K562 (cell line): ENCODE data around the gene ADGRB2. TPM values are rescaled to one million over a fixed set of nuclear protein-coding genes. Genes with fewer than 3 reads are reported as not detected.

Source experiments
- ATAC-seq: fragments of 200-7000 bp; cut with Tn5 transposase; 3 replicates; pipeline ENCODE4 v1.9.1; 2020; ENCODE audit warnings: moderate library complexity
- BruUV-seq: library from RNA; stranded (reverse); fragments of 400-500 nt; replicated peaks from 2 replicates; lab custom pipeline; 2021; lab: Mats Ljungman, UMichigan
- CTCF ChIA-PET: fragments of 300-600 bp; formaldehyde crosslinking; extraction: SDS; loops from one replicate; lab custom pipeline; 2021; ENCODE audit warnings: low intra/inter-chr PET ratio; lab: Yijun Ruan, JAX
- POLR2A ChIA-PET: fragments of 300-600, 350-650 bp; sonication (Branson Sonifier 250); formaldehyde crosslinking; extraction: SDS; loops from one replicate; lab custom pipeline; 2021; ENCODE audit warnings: antibody characterized with exemption, inconsistent platforms; lab: Yijun Ruan, JAX
- DNase-seq, 4 experiments: peaks; one replicate each; pipeline versions ENCODE4 v3.0.0 to v3.0.0-alpha.2; 2011 to 2018; ENCODE audit warnings: low spot score in 3 of 4, mixed read lengths in 3 of 4; ENCODE audit errors: extremely low read depth in 1 of 4
- FAIRE-seq: peaks from 2 replicates; lab custom pipeline; 2011; peaks lifted over from hg19 to GRCh38; lab: Jason Lieb, UNC
- H2AFZ ChIP-seq: 2 replicates; pipeline ENCODE4 v1.6.0; 2011; ENCODE audit warnings: low read depth, low read length, control low read depth, inconsistent platforms
- H3K27ac ChIP-seq: fragments of 200-600 bp; 3 replicates; pipeline ENCODE4 v1.8.0; 2011; ENCODE audit warnings: low read depth, mild to moderate bottlenecking, control low read depth, inconsistent platforms, low read length, moderate library complexity, mixed read lengths; ENCODE audit errors: extremely low read depth
- H3K27me3 ChIP-seq, 2 experiments: fragments of 300-600 bp in 1 of 2; 2 replicates in 1 of 2; 3 replicates in 1 of 2; pipeline versions ENCODE4 v1.6.0 to v1.8.0; 2011; ENCODE audit warnings: inconsistent platforms in 2 of 2, low read length in 2 of 2, mild to moderate bottlenecking in 1 of 2, mixed read lengths in 1 of 2, moderate library complexity in 1 of 2; ENCODE audit not compliant: control insufficient read depth in 2 of 2, insufficient read depth in 2 of 2
- H3K36me3 ChIP-seq: fragments of 300-600 bp; 3 replicates; pipeline ENCODE4 v1.8.0; 2011; ENCODE audit warnings: mild to moderate bottlenecking, low read length, inconsistent platforms; ENCODE audit not compliant: control insufficient read depth, insufficient read depth
- H3K4me1 ChIP-seq, 2 experiments: fragments of 200-600 bp in 1 of 2; replicated peaks in 1 of 2; 2 replicates in 1 of 2; 3 replicates in 1 of 2; pipeline versions ENCODE4 v1.5.1 to v1.8.0; 2011; ENCODE audit warnings: inconsistent platforms in 2 of 2, low read length in 2 of 2, mild to moderate bottlenecking in 1 of 2, mixed read lengths in 1 of 2, moderate library complexity in 1 of 2; ENCODE audit not compliant: control insufficient read depth in 2 of 2, insufficient read depth in 2 of 2
- H3K4me2 ChIP-seq: 2 replicates; pipeline ENCODE4 v1.6.1; 2011; ENCODE audit warnings: low read length, control low read depth, inconsistent platforms, mixed read lengths; ENCODE audit not compliant: insufficient read depth
- H3K4me3 ChIP-seq: fragments of 200-600 bp; sonication (generic), shearing (Covaris generic); 2 replicates; pipeline ENCODE4 v1.5.1; 2016; ENCODE audit warnings: control low read depth, inconsistent platforms
- H3K79me2 ChIP-seq: fragments of 200-600 bp; 3 replicates; pipeline ENCODE4 v1.8.0; 2011; ENCODE audit warnings: low read length, inconsistent platforms; ENCODE audit not compliant: control insufficient read depth, insufficient read depth
- H3K9ac ChIP-seq, 2 experiments: 2 replicates each; pipeline versions ENCODE4 v1.6.0 to v1.6.1; 2011; ENCODE audit warnings: low read depth in 2 of 2, low read length in 2 of 2, control low read depth in 1 of 2, inconsistent platforms in 1 of 2, mild to moderate bottlenecking in 1 of 2, mixed read lengths in 1 of 2; ENCODE audit not compliant: insufficient read depth in 1 of 2
- H3K9me1 ChIP-seq: one replicate; pipeline ENCODE4 v1.6.0; 2011; ENCODE audit warnings: inconsistent platforms, mild to moderate bottlenecking, low read length, moderate library complexity; ENCODE audit not compliant: control insufficient read depth, insufficient read depth
- H3K9me3 ChIP-seq: replicated peaks from 2 replicates; pipeline ENCODE4 v1.5.1; 2011; ENCODE audit warnings: low read depth, low read length, inconsistent platforms; ENCODE audit not compliant: control insufficient read depth, insufficient read depth
- H4K20me1 ChIP-seq: replicated peaks from 2 replicates; pipeline ENCODE4 v1.6.1; 2011; ENCODE audit warnings: low read length, inconsistent platforms, mixed read lengths; ENCODE audit not compliant: control insufficient read depth, insufficient read depth
- FOSL1 ChIP-seq: fragments of 200-800 bp; sonication (Bioruptor generic); conservative IDR thresholded peaks from 2 replicates; pipeline ENCODE4 v1.6.1; 2016; ENCODE audit warnings: missing genetic modification characterization, missing compliant biosample characterization
- HIVEP1 ChIP-seq: fragments of 250-450 bp; sonication (Bioruptor Pico); IDR thresholded peaks from 2 replicates; pipeline ENCODE4 v1.4.0; 2020; ENCODE audit warnings: mild to moderate bottlenecking
- HNRNPL ChIP-seq: fragments of 200-400 bp; formaldehyde crosslinking; IDR thresholded peaks from 2 replicates; pipeline ENCODE4 v1.6.1; 2017; ENCODE audit warnings: low read depth, mild to moderate bottlenecking, low read length
- KLF13 ChIP-seq: fragments of 450-650 bp; IDR thresholded peaks from 2 replicates; pipeline ENCODE4 v1.6.1; 2016; ENCODE audit warnings: missing genetic modification characterization, low read depth, mild to moderate bottlenecking, missing compliant biosample characterization, moderate library complexity, borderline replicate concordance
- PBX2 ChIP-seq, 2 experiments: IDR thresholded peaks in 1 of 2; conservative IDR thresholded peaks in 1 of 2; 2 replicates each; pipeline ENCODE4 v1.6.1; 2016; ENCODE audit warnings: low read depth in 2 of 2, mild to moderate bottlenecking in 1 of 2, missing compliant biosample characterization in 1 of 2, missing genetic modification characterization in 1 of 2, moderate library complexity in 1 of 2
- PKNOX1 ChIP-seq: fragments of 450-650 bp; IDR thresholded peaks from 2 replicates; pipeline ENCODE4 v1.6.1; 2016
- POLR2B ChIP-seq: fragments of 450-650 bp; IDR thresholded peaks from 2 replicates; pipeline ENCODE4 v1.6.1; 2018; ENCODE audit warnings: low read depth; ENCODE audit not compliant: partially characterized antibody
- SPI1 ChIP-seq: IDR thresholded peaks from 2 replicates; pipeline ENCODE4 v1.6.1; 2011; ENCODE audit warnings: low read depth, low read length, control low read depth, borderline replicate concordance
- SRSF3 ChIP-seq: fragments of 200-400 bp; formaldehyde crosslinking; IDR thresholded peaks from 2 replicates; pipeline ENCODE4 v1.6.1; 2016; ENCODE audit warnings: mild to moderate bottlenecking, low read length, moderate library complexity; ENCODE audit not compliant: insufficient read depth
- STAT5B ChIP-seq: fragments of 250-450 bp; sonication (Bioruptor Pico); IDR thresholded peaks from 2 replicates; pipeline ENCODE4 v1.8.0; 2021; ENCODE audit warnings: mild to moderate bottlenecking, inconsistent platforms
- ZC3H8 ChIP-seq: fragments of 450-650 bp; IDR thresholded peaks from 2 replicates; pipeline ENCODE4 v1.6.1; 2017
- ZNF217 ChIP-seq: sonication (generic); formaldehyde crosslinking; IDR thresholded peaks from 2 replicates; pipeline ENCODE4 v1.8.0; 2022; ENCODE audit warnings: mild to moderate bottlenecking, missing genetic modification reagents
- ZNF561 ChIP-seq: fragments of 450-650 bp; formaldehyde crosslinking; conservative IDR thresholded peaks from 2 replicates; pipeline ENCODE4 v1.4.0; 2020; ENCODE audit warnings: mild to moderate bottlenecking, moderate library complexity
- WGBS: fragments of 100-300 bp; shearing (Covaris generic); methylation state at CpG from one replicate; pipeline ENCODE4 v1.1.6; 2016; ENCODE audit warnings: low coverage, mixed read lengths; ENCODE audit not compliant: insufficient coverage; ENCODE audit errors: missing lambda C conversion rate; 5-methylcytosine and 5-hydroxymethylcytosine counted together
- in situ Hi-C: fragments of 300-500 bp; cut with MboI; formaldehyde crosslinking; loops from 4 replicates; pipeline ENCODE4 v1.15.0; 2018; ENCODE audit warnings: inconsistent platforms, mixed read lengths
- intact Hi-C: fragments of 100-400 bp; cut with micrococcal nuclease; formaldehyde crosslinking; loops from 2 replicates; pipeline ENCODE4 v1.14.2; 2022
- polyA plus RNA-seq, 8 experiments: library from polyadenylated mRNA; depleted of rRNA in 4 of 8; stranded (reverse) in 5 of 8; unstranded in 3 of 8; fragments of >200 nt; fragmentation: Nextera tagmentation in 2 of 8; fragmentation: Illumina TruSeq in 1 of 8; extraction: Ambion mirVana in 2 of 8; extraction: Trizol in 1 of 8; gene quantifications; 2 replicates each; pipeline versions ENCODE4 v1.2.1 to v1.2.3, GENCODE V29; 2011 to 2014; ENCODE audit warnings: inconsistent platforms in 1 of 8, missing spikeins in 1 of 8
- total RNA-seq, 7 experiments: library from RNA; depleted of rRNA in 6 of 7; stranded (reverse); fragments of >200 nt in 6 of 7; fragmentation: Illumina TruSeq in 2 of 7; extraction: Trizol in 2 of 7; gene quantifications; 2 replicates each; pipeline versions ENCODE4 v1.2.1 to v1.2.3, GENCODE V29; 2011 to 2021; ENCODE audit warnings: low replicate concordance in 1 of 7

ADGRB2 gene
- total and polyA plus RNA-seq, 9 of the 15 experiments (the other 6 are each of a cell fraction or from before 2014, with no cell fraction given): 0.04 to 0.23 (median 0.20) TPM; not detected in 2

GRCh38 chr1:31786366-31787060 is 22.4 kb upstream of the ADGRB2 start:
- 23% methylated on average over 16 of the region's 16 CpGs for WGBS
- H3K36me3 ChIP-seq: no peaks in the 10 kb centered on the region
- CTCF ChIA-PET: no interaction called here
- ATAC-seq (no peak), FAIRE-seq (no peak), DNase-seq (no peak)
- in situ Hi-C loops: no loop called here
- no peaks in the 10 kb centered on the region for H3K79me2 ChIP-seq
- no TSS peak for BruUV-seq
- intact Hi-C loops: loop anchor here (10.0 kb wide), 2 partner anchors 222 to 278 kb away; no protein-coding TSS in a partner anchor
- POLR2A ChIA-PET: no interaction called here
- no peak overlapping the region for H2AFZ ChIP-seq
- H3K27ac ChIP-seq: no peak overlapping the region
- peaks cover 4% of the 10 kb centered on the region for H3K9me1 ChIP-seq
- no peak overlapping the region for H3K4me2 ChIP-seq
- H3K9ac ChIP-seq: no peak overlapping the region; a peak in 1 of 4 replicates
- peaks cover 2 to 19% of the 10 kb centered on the region in 2 experiments; a peak in 3 of 5 replicates for H3K27me3 ChIP-seq
- no peak overlapping the region for H3K4me3 ChIP-seq
- peaks cover 15 to 37% of the 10 kb centered on the region in 2 experiments for H3K4me1 ChIP-seq
- TF ChIP-seq ZNF217 (no peak), STAT5B (CRISPR knock-in tag) (no peak), HIVEP1 (no peak), ZNF561 (CRISPR knock-in tag) (no peak), PKNOX1 (no peak), POLR2B (no peak), FOSL1 (tag) (no peak), ZC3H8 (no peak), HNRNPL (no peak), KLF13 (tag) (no peak), PBX2 (CRISPR knock-in tag; IDR thresholded peaks at IDR 0.05; ENCODE audit: low read depth) (no peak), PBX2 (tag; conservative IDR thresholded peaks at IDR 0.05; ENCODE audit: low read depth) (no peak), SRSF3 (no peak), SPI1 (no peak)
- peaks cover 4% of the 10 kb centered on the region for H4K20me1 ChIP-seq
- H3K9me3 ChIP-seq: no peaks in the 10 kb centered on the region
